Measurements from ENCODE around the gene WDR6.
A peak's percentile ranks its signal among the peaks of the same experiment; 100 is the strongest.

WDR6 gene

DNA sequence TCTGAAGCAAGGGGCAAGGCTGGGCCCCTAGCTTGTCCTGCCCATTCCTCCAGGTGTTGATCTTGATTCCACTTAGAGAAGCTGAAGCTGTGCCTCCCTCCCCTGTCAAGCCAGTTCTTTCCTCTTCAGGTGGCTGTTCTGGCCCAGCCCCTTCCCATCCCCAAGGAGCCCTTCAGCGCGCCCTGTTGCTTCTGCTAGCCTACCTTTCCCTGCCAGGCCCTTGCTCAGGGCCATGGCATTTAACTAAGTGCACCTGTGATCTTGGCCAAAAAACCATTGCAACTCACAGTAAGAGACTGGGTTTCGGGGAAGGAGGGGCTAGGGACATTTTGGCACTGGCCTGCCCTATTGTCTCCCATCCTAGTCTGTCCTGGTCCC, 1.9 kb upstream of the WDR6 start:
- H3K9ac ChIP-seq (ENCODE audit: low read length): no peak overlapping the region
- H3K27me3 ChIP-seq (ENCODE audit: low read length): no peaks in the 10 kb centered on the region
- peaks cover 7% of the 10 kb centered on the region; the same call in 1 of the 2 replicates for H3F3A ChIP-seq (ENCODE audit: insufficient read depth)
- H3K4me2 ChIP-seq (ENCODE audit: low read depth, low read length, poor library complexity, severe bottlenecking): no peak overlapping the region
- peaks cover 6% of the 10 kb centered on the region; the same call in 1 of the 2 replicates for H4K20me1 ChIP-seq (ENCODE audit: low read depth, low read length)
- H3K4me3 ChIP-seq (ENCODE audit: insufficient read depth, low read length, poor library complexity, severe bottlenecking): no peak overlapping the region
- no peaks in the 10 kb centered on the region for H3K36me3 ChIP-seq (ENCODE audit: low read length)
- H3K9me2 ChIP-seq (replicated peaks; ENCODE audit: insufficient read depth, low read length): no peaks in the 10 kb centered on the region
- no peak overlapping the region for H2AFZ ChIP-seq (ENCODE audit: low read depth, low read length, severe bottlenecking)
- H3K27ac ChIP-seq (ENCODE audit: low read depth, low read length): no peak overlapping the region
- TF ChIP-seq EZH2phosphoT487 (conservative IDR thresholded peaks at IDR 0.05; ENCODE audit: low read length) (no peak), CTCF (IDR thresholded peaks at IDR 0.05; ENCODE audit: insufficient read depth, low read length, poor library complexity, severe bottlenecking) (no peak)
- H3K79me2 ChIP-seq (ENCODE audit: insufficient read depth, low read length): peaks cover 20% of the 10 kb centered on the region
- no peaks in the 10 kb centered on the region for H3K9me3 ChIP-seq (ENCODE audit: insufficient read depth, low read length)

DNA sequence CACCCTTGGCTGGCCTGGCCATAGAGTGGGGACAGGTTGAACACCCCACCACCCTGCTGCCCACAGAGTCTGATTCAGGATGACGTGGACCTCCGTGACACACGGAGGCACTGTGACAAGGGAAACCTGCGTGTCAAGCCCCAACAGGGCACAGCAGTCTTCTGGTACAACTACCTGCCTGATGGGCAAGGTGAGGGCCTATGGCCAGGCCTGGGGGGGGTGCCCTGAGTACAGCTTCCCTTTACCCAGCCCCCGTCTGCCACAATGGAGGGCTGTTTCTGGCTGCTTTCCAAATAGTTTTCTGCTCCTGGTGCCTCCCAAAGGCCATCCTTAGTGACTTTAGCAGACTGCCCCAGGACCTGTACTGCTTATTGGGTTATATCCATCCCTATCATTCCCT, 1.2 kb upstream of the WDR6 start:
- Histone ChIP-seq H3K9me2 (replicated peaks; ENCODE audit: insufficient read depth, low read length) (no peaks in the 10 kb centered on the region), H3K36me3 (ENCODE audit: low read length) (no peaks in the 10 kb centered on the region), H3K9me3 (ENCODE audit: insufficient read depth, low read length) (no peaks in the 10 kb centered on the region), H3K4me2 (ENCODE audit: low read depth, low read length, poor library complexity, severe bottlenecking) (peak overlapping the region; percentile 66), H4K20me1 (ENCODE audit: low read depth, low read length) (peaks cover 6% of the 10 kb centered on the region; the same call in 1 of the 2 replicates), H3K9ac (ENCODE audit: low read length) (peak overlapping the region; percentile 99; the same call in 1 of the 2 replicates), H3K27ac (ENCODE audit: low read depth, low read length) (no peak overlapping the region), H2AFZ (ENCODE audit: low read depth, low read length, severe bottlenecking) (no peak overlapping the region), H3K4me3 (ENCODE audit: insufficient read depth, low read length, poor library complexity, severe bottlenecking) (no peak overlapping the region), H3K27me3 (ENCODE audit: low read length) (no peaks in the 10 kb centered on the region), H3F3A (ENCODE audit: insufficient read depth) (peaks cover 7% of the 10 kb centered on the region; the same call in 1 of the 2 replicates), H3K79me2 (ENCODE audit: insufficient read depth, low read length) (peaks cover 20% of the 10 kb centered on the region)
- TF ChIP-seq CTCF (IDR thresholded peaks at IDR 0.05; ENCODE audit: insufficient read depth, low read length, poor library complexity, severe bottlenecking) (no peak), EZH2phosphoT487 (conservative IDR thresholded peaks at IDR 0.05; ENCODE audit: low read length) (no peak)

- Histone ChIP-seq H3K4me3 (ENCODE audit: insufficient read depth, low read length, poor library complexity, severe bottlenecking) (peak overlapping the region; percentile 54), H3K36me3 (ENCODE audit: low read length) (no peaks in the 10 kb centered on the region), H3F3A (ENCODE audit: insufficient read depth) (peaks cover 7% of the 10 kb centered on the region; the same call in 1 of the 2 replicates), H3K27ac (ENCODE audit: low read depth, low read length) (no peak overlapping the region), H3K9me3 (ENCODE audit: insufficient read depth, low read length) (no peaks in the 10 kb centered on the region), H3K27me3 (ENCODE audit: low read length) (no peaks in the 10 kb centered on the region), H2AFZ (ENCODE audit: low read depth, low read length, severe bottlenecking) (peak overlapping the region; percentile 25), H3K4me2 (ENCODE audit: low read depth, low read length, poor library complexity, severe bottlenecking) (peak overlapping the region; percentile 66), H3K79me2 (ENCODE audit: insufficient read depth, low read length) (peaks cover 24% of the 10 kb centered on the region), H4K20me1 (ENCODE audit: low read depth, low read length) (peaks cover 6% of the 10 kb centered on the region; the same call in 1 of the 2 replicates), H3K9ac (ENCODE audit: low read length) (peak overlapping the region; percentile 99), H3K9me2 (replicated peaks; ENCODE audit: insufficient read depth, low read length) (no peaks in the 10 kb centered on the region)
- TF ChIP-seq EZH2phosphoT487 (conservative IDR thresholded peaks at IDR 0.05; ENCODE audit: low read length): no peak
- no peak for TF ChIP-seq CTCF (IDR thresholded peaks at IDR 0.05; ENCODE audit: insufficient read depth, low read length, poor library complexity, severe bottlenecking)
Measured at GRCh38 chr3:49006408-49007067, 653 bp upstream of the WDR6 start.
